CD4-positive, alpha-beta T cell (primary cell): ENCODE measurements around the gene DENND5B. TPM values are rescaled to one million over a fixed set of nuclear protein-coding genes. Genes with fewer than 3 reads are reported as not detected.

Experiments used
- ATAC-seq: fragments of 200-7000 bp; cut with Tn5 transposase; one replicate; pipeline ENCODE4 v1.10.0; 2022; ENCODE audit warnings: mild to moderate bottlenecking; ENCODE audit not compliant: poor library complexity
- CTCF ChIA-PET: fragments of 350-600 bp; sonication (Branson Sonifier 250); formaldehyde crosslinking; loops from one replicate; lab custom pipeline; 2021; ENCODE audit warnings: antibody characterized with exemption, inconsistent platforms; lab: Charles Lee
- POLR2A ChIA-PET: fragments of 350-600 bp; sonication (Branson Sonifier 250); formaldehyde crosslinking; loops from one replicate; lab custom pipeline; 2021; ENCODE audit warnings: antibody characterized with exemption, inconsistent platforms; lab: Charles Lee
- DNase-seq, 14 experiments: peaks; one replicate each; pipeline ENCODE4 v3.0.0-alpha.2; 2013 to 2020; ENCODE audit warnings: mixed read lengths in 2 of 14
- H3K27ac ChIP-seq, 2 donors: one replicate each; pipeline versions ENCODE4 v1.5.1 to v1.7.0; 2013; ENCODE audit warnings: low read length in 2 of 2, low read depth in 1 of 2, mild to moderate bottlenecking in 1 of 2
- H3K27me3 ChIP-seq, 2 experiments: 1 replicate in 1 of 2; 2 replicates in 1 of 2; pipeline versions ENCODE4 v1.6.1 to v1.7.0; 2013; ENCODE audit warnings: low read length in 2 of 2, control low read depth in 1 of 2, mild to moderate bottlenecking in 1 of 2, moderate library complexity in 1 of 2; ENCODE audit not compliant: insufficient read depth in 2 of 2, control insufficient read depth in 1 of 2
- H3K36me3 ChIP-seq: one replicate; pipeline ENCODE4 v1.6.1; 2013; ENCODE audit warnings: low read length, control low read depth; ENCODE audit not compliant: insufficient read depth
- H3K4me1 ChIP-seq: one replicate; pipeline ENCODE4 v1.6.1; 2013; ENCODE audit warnings: low read length, control low read depth; ENCODE audit not compliant: insufficient read depth
- H3K4me3 ChIP-seq: one replicate; pipeline ENCODE4 v1.5.1; 2013; ENCODE audit warnings: mild to moderate bottlenecking, low read length, moderate library complexity
- H3K9me3 ChIP-seq, 2 experiments: 1 replicate in 1 of 2; 2 replicates in 1 of 2; pipeline versions ENCODE4 v1.6.1 to v1.7.0; 2013; ENCODE audit warnings: low read length in 2 of 2, mild to moderate bottlenecking in 2 of 2, control low read depth in 1 of 2, moderate library complexity in 1 of 2; ENCODE audit not compliant: control insufficient read depth in 1 of 2, insufficient read depth in 1 of 2
- H3K27ac Mint-ChIP-seq: one replicate; pipeline ENCODE4 v1.8.0; 2020; ENCODE audit warnings: mixed read lengths
- H3K27me3 Mint-ChIP-seq: one replicate; pipeline ENCODE4 v1.8.0; 2021; ENCODE audit warnings: mixed read lengths
- H3K36me3 Mint-ChIP-seq: one replicate; pipeline ENCODE4 v1.8.0; 2021; ENCODE audit warnings: low read depth, mixed read lengths
- H3K4me1 Mint-ChIP-seq: one replicate; pipeline ENCODE4 v1.8.0; 2021; ENCODE audit warnings: low read depth, mixed read lengths
- H3K4me3 Mint-ChIP-seq: one replicate; pipeline ENCODE4 v1.8.0; 2020; ENCODE audit warnings: mild to moderate bottlenecking, mixed read lengths
- H3K9me3 Mint-ChIP-seq: one replicate; pipeline ENCODE4 v1.8.0; 2020; ENCODE audit warnings: mixed read lengths
- CTCF ChIP-seq: fragments of 200-600 bp; IDR thresholded peaks from one replicate; pipeline ENCODE4 v1.8.0; 2022; ENCODE audit warnings: antibody characterized with exemption, mild to moderate bottlenecking
- intact Hi-C, 2 experiments: fragments of 100-400 bp; cut with DNase I in 1 of 2; cut with micrococcal nuclease in 1 of 2; formaldehyde crosslinking; loops; one replicate each; pipeline versions ENCODE4 v1.15.1 to v1.9.0; 2023 to 2025; cut with DNase I, micrococcal nuclease
- total RNA-seq, 174 experiments: library from RNA in 2 of 174; stranded (reverse) in 2 of 174; gene quantifications; one replicate each; pipeline ENCODE4 v1.2.3 and lab custom pipeline; 2021 to 2026

Gene DENND5B
- total RNA-seq, 2 experiments from 2014 or later: 0.22 to 0.25 TPM

GRCh38 chr12:31363416-31363809, 227.5 kb downstream of the DENND5B start:
- H3K27me3 ChIP-seq: no peaks in the 10 kb centered on the region
- ChIA-PET CTCF (no interaction called here), POLR2A (interaction anchor here (0.5 to 1.1 kb wide), 2 partner anchors 46 to 93 kb away, joined by 3 to 4 read pairs; no protein-coding TSS in a partner anchor)
- intact Hi-C loops: no loop called here
- no peak overlapping the region for H3K4me3 Mint-ChIP-seq
- TF ChIP-seq CTCF: no peak
- no peaks in the 10 kb centered on the region for H3K9me3 ChIP-seq
- H3K4me1 ChIP-seq: peaks cover 16% of the 10 kb centered on the region
- H3K36me3 ChIP-seq: no peaks in the 10 kb centered on the region
- H3K27ac Mint-ChIP-seq: no peak overlapping the region
- no peaks in the 10 kb centered on the region for H3K36me3 Mint-ChIP-seq
- ATAC-seq: no peak
- DNase-seq: no peak
- no peak overlapping the region for H3K27ac ChIP-seq
- H3K4me1 Mint-ChIP-seq: peaks cover 19% of the 10 kb centered on the region
- H3K27me3 Mint-ChIP-seq: no peaks in the 10 kb centered on the region
- no peaks in the 10 kb centered on the region for H3K9me3 Mint-ChIP-seq
- H3K4me3 ChIP-seq: no peak overlapping the region

DNA sequence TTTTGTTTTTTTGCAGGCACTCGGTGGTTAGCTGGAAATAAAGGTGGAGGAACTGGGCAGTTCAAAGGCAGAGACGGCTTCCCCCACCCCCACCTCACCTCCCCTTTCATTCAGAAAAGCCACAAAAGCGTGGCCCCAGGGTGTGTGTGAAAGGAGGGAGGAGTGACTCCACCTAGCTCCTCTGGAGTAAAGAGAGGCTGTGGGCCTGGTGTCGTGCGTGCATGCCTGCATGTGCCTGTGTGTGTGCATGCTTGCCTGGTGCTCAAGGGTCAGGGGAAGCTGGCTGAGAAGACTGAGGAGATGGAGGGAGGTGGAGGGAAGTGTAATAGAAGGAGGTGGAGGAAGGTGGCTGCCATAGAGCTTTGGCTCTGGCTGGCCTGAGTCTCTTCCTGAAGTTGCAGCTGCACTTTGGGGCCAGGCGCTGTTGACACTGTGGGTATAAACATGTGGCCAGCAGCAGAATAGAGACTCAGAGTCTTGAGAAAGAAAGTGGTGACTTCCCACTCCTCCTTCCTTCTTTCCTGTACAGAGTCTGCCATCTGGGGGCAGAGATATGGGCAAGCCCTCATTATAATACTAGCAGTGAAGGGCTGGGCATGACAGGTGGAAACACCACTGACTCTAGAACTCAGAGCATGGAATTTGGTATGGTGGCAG, 228.0 kb downstream of the DENND5B start:
- Mint-ChIP-seq H3K9me3 (no peaks in the 10 kb centered on the region), H3K27ac (peak overlapping the region; percentile 10), H3K4me3 (peak overlapping the region; percentile 52), H3K27me3 (no peaks in the 10 kb centered on the region), H3K4me1 (peaks cover 19% of the 10 kb centered on the region), H3K36me3 (no peaks in the 10 kb centered on the region)
- peak; percentile 44 for ATAC-seq
- Histone ChIP-seq H3K27me3 (no peaks in the 10 kb centered on the region), H3K36me3 (no peaks in the 10 kb centered on the region), H3K4me1 (peaks cover 16% of the 10 kb centered on the region), H3K4me3 (no peak overlapping the region), H3K9me3 (no peaks in the 10 kb centered on the region), H3K27ac (no peak overlapping the region)
- CTCF ChIA-PET: no interaction called here
- peak in 5 of 14 experiments; percentile 1 to 50 (median 23) for DNase-seq
- no peak for TF ChIP-seq CTCF
- intact Hi-C loops: no loop called here
- POLR2A ChIA-PET: interaction anchor here (0.6 to 1.2 kb wide), 3 partner anchors 36 to 91 kb away, joined by 3 to 4 read pairs (median 3); no protein-coding TSS in a partner anchor

DNA sequence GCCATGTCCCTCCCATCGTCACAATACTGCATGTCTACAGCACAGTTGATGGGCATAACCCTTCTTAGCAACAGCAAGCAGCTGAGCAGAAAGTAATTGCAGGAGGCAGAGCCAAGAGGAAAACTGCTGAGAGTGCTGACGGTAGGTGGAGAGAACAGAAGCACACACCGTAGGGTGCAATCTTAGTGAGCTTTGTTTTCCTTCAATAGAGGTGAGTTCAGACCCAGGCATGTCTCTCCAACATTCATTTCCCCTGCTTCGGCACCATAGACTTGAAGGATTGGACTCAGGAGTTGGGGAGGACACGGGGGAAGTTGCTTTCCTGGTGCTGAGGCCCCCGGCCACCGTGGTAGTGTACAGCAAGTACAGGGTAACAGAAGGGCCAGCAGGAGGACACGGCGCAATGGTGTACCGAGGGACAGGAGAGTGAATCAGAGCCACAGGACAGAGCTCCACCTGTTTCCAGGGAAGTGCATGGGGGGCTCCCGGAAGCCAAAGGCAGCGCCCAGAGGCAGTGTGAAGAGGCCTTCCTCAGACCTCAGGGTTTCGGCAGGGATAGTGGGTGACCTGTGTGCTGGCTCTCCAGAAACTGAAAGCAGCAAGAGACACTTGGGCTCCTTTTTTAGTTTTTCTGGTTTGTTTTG, 228.7 kb downstream of the DENND5B start:
- no peaks in the 10 kb centered on the region for H3K27me3 ChIP-seq
- H3K4me1 ChIP-seq: peaks cover 16% of the 10 kb centered on the region
- CTCF ChIA-PET: no interaction called here
- TF ChIP-seq CTCF: no peak
- POLR2A ChIA-PET: interaction anchor here (0.6 to 1.2 kb wide), 3 partner anchors 36 to 90 kb away, joined by 3 to 4 read pairs (median 3); no protein-coding TSS in a partner anchor
- DNase-seq: peak in 2 of 14 experiments; percentile 15 to 33
- peak overlapping the region; percentile 10 for H3K27ac Mint-ChIP-seq
- H3K4me3 ChIP-seq: no peak overlapping the region
- no peak overlapping the region for H3K27ac ChIP-seq
- H3K27me3 Mint-ChIP-seq: no peaks in the 10 kb centered on the region
- H3K4me3 Mint-ChIP-seq: peak overlapping the region; percentile 60
- H3K36me3 Mint-ChIP-seq: no peaks in the 10 kb centered on the region
- intact Hi-C loops: no loop called here
- no peak for ATAC-seq
- no peaks in the 10 kb centered on the region for H3K36me3 ChIP-seq
- H3K9me3 Mint-ChIP-seq: no peaks in the 10 kb centered on the region
- H3K9me3 ChIP-seq: no peaks in the 10 kb centered on the region
- peaks cover 19% of the 10 kb centered on the region for H3K4me1 Mint-ChIP-seq
